B cell (primary cell): ENCODE measurements around the gene FOXB2. TPM values are rescaled to one million over a fixed set of nuclear protein-coding genes. Genes with fewer than 3 reads are reported as not detected.
A peak's percentile ranks its signal among the peaks of the same experiment; 100 is the strongest.

Source experiments
- ATAC-seq: fragments of 200-7000 bp; cut with Tn5 transposase; one replicate; pipeline ENCODE4 v1.10.0; 2021; ENCODE audit warnings: low read depth, mild to moderate bottlenecking, moderate number of reproducible peaks, moderate library complexity
- CTCF ChIA-PET: fragments of 350-600 bp; sonication (Branson Sonifier 250); formaldehyde crosslinking; loops from one replicate; lab custom pipeline; 2021; ENCODE audit warnings: antibody characterized with exemption, inconsistent platforms; lab: Charles Lee
- POLR2A ChIA-PET: fragments of 350-600 bp; sonication (Branson Sonifier 250); formaldehyde crosslinking; loops from one replicate; lab custom pipeline; 2021; ENCODE audit warnings: antibody characterized with exemption; lab: Charles Lee
- DNase-seq: peaks from one replicate; pipeline ENCODE4 v3.0.0; 2013
- H2AFZ ChIP-seq: 2 replicates; pipeline ENCODE4 v1.6.1; 2012; ENCODE audit warnings: mild to moderate bottlenecking, low read depth, low read length; ENCODE audit not compliant: insufficient read depth, poor library complexity, severe bottlenecking
- H3K27ac ChIP-seq, 2 donors: 1 replicate in 1 of 2; 2 replicates in 1 of 2; pipeline ENCODE4 v1.5.1; 2012 to 2013; ENCODE audit warnings: low read length in 2 of 2, mild to moderate bottlenecking in 2 of 2, moderate library complexity in 1 of 2
- H3K27me3 ChIP-seq, 4 experiments: fragments of 200-600 bp in 1 of 4; sonication (generic) in 1 of 4; replicated peaks in 1 of 4; 1 replicate in 2 of 4; 2 replicates in 2 of 4; pipeline versions ENCODE4 v1.6.1 to v1.7.0; 2013 to 2016; ENCODE audit warnings: low read length in 3 of 4, mild to moderate bottlenecking in 2 of 4, mixed read lengths in 1 of 4, moderate library complexity in 1 of 4; ENCODE audit not compliant: insufficient read depth in 4 of 4, control insufficient read depth in 3 of 4; ENCODE audit errors: control extremely low read depth in 1 of 4
- H3K36me3 ChIP-seq, 2 experiments: replicated peaks in 1 of 2; 1 replicate in 1 of 2; 2 replicates in 1 of 2; pipeline versions ENCODE4 v1.6.1 to v1.7.1; 2013; ENCODE audit warnings: low read length in 1 of 2; ENCODE audit not compliant: insufficient read depth in 2 of 2, control insufficient read depth in 1 of 2; ENCODE audit errors: control extremely low read depth in 1 of 2, extremely low read depth in 1 of 2
- H3K4me1 ChIP-seq, 2 donors: fragments of 200-600 bp in 1 of 2; sonication (generic) in 1 of 2; 1 replicate in 1 of 2; 2 replicates in 1 of 2; pipeline versions ENCODE4 v1.5.1 to v1.6.1; 2013 to 2017; ENCODE audit warnings: low read length in 2 of 2; ENCODE audit not compliant: control insufficient read depth in 2 of 2, insufficient read depth in 2 of 2
- H3K4me2 ChIP-seq: replicated peaks from 2 replicates; pipeline ENCODE3; 2012; ENCODE audit warnings: mild to moderate bottlenecking, low read depth, low read length; ENCODE audit not compliant: poor library complexity, severe bottlenecking
- H3K4me3 ChIP-seq, 5 experiments: fragments of 200-600 bp in 1 of 5; sonication (generic) in 1 of 5; 1 replicate in 3 of 5; 2 replicates in 2 of 5; pipeline versions ENCODE4 v1.5.1 to v1.7.0; 2011 to 2016; ENCODE audit warnings: low read length in 4 of 5, mild to moderate bottlenecking in 4 of 5, low read depth in 2 of 5, control low read depth in 1 of 5, moderate library complexity in 1 of 5; ENCODE audit not compliant: insufficient read depth in 1 of 5; ENCODE audit errors: control extremely low read depth in 1 of 5, extremely low read depth in 1 of 5
- H3K79me2 ChIP-seq: fragments of 200-600 bp; sonication (generic); one replicate; pipeline ENCODE4 v1.6.0; 2016; ENCODE audit warnings: low read length; ENCODE audit not compliant: control insufficient read depth, insufficient read depth
- H3K9ac ChIP-seq: fragments of 200-600 bp; sonication (generic); 2 replicates; pipeline ENCODE4 v1.6.1; 2017; ENCODE audit warnings: mild to moderate bottlenecking, low read length, moderate library complexity
- H3K9me3 ChIP-seq, 3 donors: one replicate each; pipeline versions ENCODE4 v1.6.1 to v1.7.1; 2013; ENCODE audit warnings: low read length in 2 of 3; ENCODE audit not compliant: control insufficient read depth in 2 of 3, insufficient read depth in 1 of 3; ENCODE audit errors: control extremely low read depth in 1 of 3
- H4K20me1 ChIP-seq: 2 replicates; pipeline ENCODE4 v1.6.0; 2012; ENCODE audit warnings: mild to moderate bottlenecking, low read length; ENCODE audit not compliant: insufficient read depth, control insufficient read depth, poor library complexity, severe bottlenecking
- H3K27ac Mint-ChIP-seq: one replicate; pipeline ENCODE4 v1.8.0; 2021; ENCODE audit warnings: mixed read lengths
- H3K27me3 Mint-ChIP-seq: one replicate; pipeline ENCODE4 v1.8.0; 2021; ENCODE audit warnings: mixed read lengths
- H3K4me1 Mint-ChIP-seq: one replicate; pipeline ENCODE4 v1.8.0; 2021; ENCODE audit warnings: mixed read lengths
- H3K4me3 Mint-ChIP-seq: one replicate; pipeline ENCODE4 v1.8.0; 2021; ENCODE audit warnings: mixed read lengths
- H3K9me3 Mint-ChIP-seq: one replicate; pipeline ENCODE4 v1.8.0; 2022; ENCODE audit warnings: mixed read lengths; ENCODE audit not compliant: insufficient read depth
- CTCF ChIP-seq: fragments of 200-600 bp; IDR thresholded peaks from one replicate; pipeline ENCODE4 v1.8.0; 2022; ENCODE audit warnings: antibody characterized with exemption, mild to moderate bottlenecking
- EZH2 ChIP-seq: IDR thresholded peaks from 2 replicates; pipeline ENCODE4 v1.6.1; 2012; ENCODE audit warnings: borderline replicate concordance, low read depth, mild to moderate bottlenecking, moderate library complexity, low read length; ENCODE audit not compliant: insufficient read depth, poor library complexity, severe bottlenecking
- WGBS: methylation state at CpG from one replicate; pipeline ENCODE4 v1.1.5; 2013; ENCODE audit warnings: missing lambda C conversion rate; ENCODE audit not compliant: insufficient coverage; 5-methylcytosine and 5-hydroxymethylcytosine counted together
- intact Hi-C: fragments of 100-400 bp; cut with micrococcal nuclease; formaldehyde crosslinking; loops from one replicate; pipeline ENCODE4 v1.10.0; 2022
- polyA plus RNA-seq: library from polyadenylated mRNA; depleted of rRNA; stranded (reverse); fragments of >200 nt; gene quantifications from 2 replicates; pipeline ENCODE4 v1.2.3, GENCODE V29; 2012
- total RNA-seq, 2 donors: library from RNA; stranded (reverse); fragments of 120-200 nt in 1 of 2; gene quantifications; 1 replicate in 1 of 2; 2 replicates in 1 of 2; pipeline versions ENCODE4 v1.2.3 to v1.2.4, GENCODE V29; 2013 to 2022

FOXB2 gene
- total and polyA plus RNA-seq, 2 donors (not counting 1 experiment from before 2014, with no cell fraction given), result not detected

GRCh38 chr9:77013932-77014596 lies 5.4 kb upstream of the FOXB2 start:
- ChIA-PET POLR2A (no interaction called here), CTCF (interaction anchor here (1.1 kb wide), 1 partner anchor 14 kb away, joined by 3 read pairs; no protein-coding TSS in a partner anchor)
- Histone ChIP-seq H4K20me1 (no peaks in the 10 kb centered on the region), H3K4me1 (peaks cover 20 to 46% of the 10 kb centered on the region in 2 donors), H3K36me3 (no peaks in the 10 kb centered on the region), H3K79me2 (no peaks in the 10 kb centered on the region), H3K9ac (no peak overlapping the region), H2AFZ (no peak overlapping the region), H3K27ac (no peak overlapping the region), H3K4me3 (no peak overlapping the region), H3K27me3 (peaks cover 2 to 82% (median 67%) of the 10 kb centered on the region in 4 experiments), H3K4me2 (no peak overlapping the region), H3K9me3 (peaks cover 0 to 57% (median 9%) of the 10 kb centered on the region in 3 donors)
- DNase-seq, result peak; percentile 19
- ATAC-seq, result no peak
- peaks cover 2% of the 10 kb centered on the region for H3K9me3 Mint-ChIP-seq
- peaks cover 14% of the 10 kb centered on the region for H3K4me1 Mint-ChIP-seq
- H3K27me3 Mint-ChIP-seq, result peaks cover 57% of the 10 kb centered on the region
- no peak for TF ChIP-seq CTCF
- TF ChIP-seq EZH2, result no peak
- H3K4me3 Mint-ChIP-seq, result no peak overlapping the region
- peak overlapping the region; percentile 20 for H3K27ac Mint-ChIP-seq
- intact Hi-C loops, result no loop called here
- WGBS, result 13% methylated on average over 40 of the region's 46 CpGs

- Histone ChIP-seq H3K4me1 (peaks cover 22 to 50% of the 10 kb centered on the region in 2 donors), H3K79me2 (no peaks in the 10 kb centered on the region), H3K9me3 (peaks cover 0 to 64% (median 9%) of the 10 kb centered on the region in 3 donors), H3K4me3 (no peak overlapping the region), H3K36me3 (no peaks in the 10 kb centered on the region), H3K27me3 (peaks cover 2 to 89% (median 70%) of the 10 kb centered on the region in 4 experiments), H3K27ac (no peak overlapping the region), H2AFZ (no peak overlapping the region), H3K4me2 (no peak overlapping the region), H4K20me1 (no peaks in the 10 kb centered on the region), H3K9ac (no peak overlapping the region)
- WGBS, result 15% methylated on average over 38 of the region's 38 CpGs
- Mint-ChIP-seq H3K27ac (no peak overlapping the region), H3K4me3 (no peak overlapping the region), H3K4me1 (peaks cover 21% of the 10 kb centered on the region), H3K27me3 (peaks cover 63% of the 10 kb centered on the region), H3K9me3 (peaks cover 2% of the 10 kb centered on the region)
- POLR2A ChIA-PET, result no interaction called here
- DNase-seq, result peak; percentile 14
- CTCF ChIA-PET, result no interaction called here
- intact Hi-C loops, result no loop called here
- TF ChIP-seq EZH2 (no peak), CTCF (no peak)
- ATAC-seq, result no peak
These were observed 4.7 kb upstream of the FOXB2 start for GRCh38 chr9:77014597-77015263.
